ENCODE results near the gene AKAP13.

DNA sequence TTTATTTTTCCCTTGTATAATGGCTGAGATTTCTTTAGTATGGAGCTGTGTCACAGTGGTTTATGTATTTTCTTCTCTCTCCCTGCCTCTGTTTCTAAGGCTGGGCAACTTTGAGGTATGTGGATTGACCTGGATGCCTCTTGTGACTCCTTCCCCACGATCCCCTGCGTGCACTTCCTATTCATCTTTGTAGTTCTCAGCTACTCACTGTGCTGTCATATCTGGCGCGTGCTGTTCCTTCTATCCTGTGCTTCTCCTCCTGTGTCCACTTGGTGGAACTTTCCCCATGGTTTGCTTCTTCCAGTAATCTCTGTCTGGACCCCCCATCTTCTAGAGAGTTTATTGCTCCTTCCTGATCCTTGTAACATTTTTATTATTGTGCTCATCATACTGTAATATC lies 97.3 kb downstream of the AKAP13 start:
- TF ChIP-seq, protein P1, sequence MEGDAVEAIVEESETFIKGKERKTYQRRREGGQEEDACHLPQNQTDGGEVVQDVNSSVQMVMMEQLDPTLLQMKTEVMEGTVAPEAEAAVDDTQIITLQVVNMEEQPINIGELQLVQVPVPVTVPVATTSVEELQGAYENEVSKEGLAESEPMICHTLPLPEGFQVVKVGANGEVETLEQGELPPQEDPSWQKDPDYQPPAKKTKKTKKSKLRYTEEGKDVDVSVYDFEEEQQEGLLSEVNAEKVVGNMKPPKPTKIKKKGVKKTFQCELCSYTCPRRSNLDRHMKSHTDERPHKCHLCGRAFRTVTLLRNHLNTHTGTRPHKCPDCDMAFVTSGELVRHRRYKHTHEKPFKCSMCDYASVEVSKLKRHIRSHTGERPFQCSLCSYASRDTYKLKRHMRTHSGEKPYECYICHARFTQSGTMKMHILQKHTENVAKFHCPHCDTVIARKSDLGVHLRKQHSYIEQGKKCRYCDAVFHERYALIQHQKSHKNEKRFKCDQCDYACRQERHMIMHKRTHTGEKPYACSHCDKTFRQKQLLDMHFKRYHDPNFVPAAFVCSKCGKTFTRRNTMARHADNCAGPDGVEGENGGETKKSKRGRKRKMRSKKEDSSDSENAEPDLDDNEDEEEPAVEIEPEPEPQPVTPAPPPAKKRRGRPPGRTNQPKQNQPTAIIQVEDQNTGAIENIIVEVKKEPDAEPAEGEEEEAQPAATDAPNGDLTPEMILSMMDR (IDR thresholded peaks at IDR 0.05) = peak in 1 of 3 experiments; percentile 9
- TF ChIP-seq POLR2A (IDR thresholded peaks at IDR 0.05) = no peak

Data from testis (tissue), 2 donors.